ENCODE data around the gene EPAS1.

DNA sequence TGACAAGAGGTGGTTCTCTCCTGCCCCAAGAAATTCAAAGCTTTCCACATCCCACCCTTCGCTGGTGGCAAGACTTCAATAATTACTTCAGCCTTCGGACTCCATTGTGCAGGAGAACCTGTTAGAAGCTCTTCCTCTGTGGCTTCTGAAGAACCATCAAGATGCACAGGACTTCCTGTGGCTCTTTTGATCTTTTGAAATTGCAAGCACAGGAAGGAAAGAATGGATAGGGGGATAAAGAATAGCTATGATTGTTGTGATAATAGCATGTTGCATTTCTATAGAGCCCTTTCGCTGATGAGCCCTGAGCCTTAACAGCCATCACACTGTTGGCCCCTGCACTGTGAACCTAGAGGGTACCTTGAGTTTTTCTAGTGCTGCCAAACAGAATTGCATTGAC is 7.4 kb downstream of the EPAS1 start:
- TF ChIP-seq CTCF (conservative IDR thresholded peaks at IDR 0.05) (no peak), ZFX (IDR thresholded peaks at IDR 0.05) (no peak)
